Activated CD4-positive, alpha-beta T cell treated with anti-CD3 and anti-CD28 coated beads for 1 hour (primary cell): ENCODE measurements around the gene CLOCK.

Experiments used
- DNase-seq: peaks from one replicate; pipeline ENCODE4 v3.0.0-alpha.2; 2020

The CLOCK gene

GRCh38 chr4:55468724-55469123, 78.0 kb downstream of the CLOCK start:
- no peak for DNase-seq

DNA sequence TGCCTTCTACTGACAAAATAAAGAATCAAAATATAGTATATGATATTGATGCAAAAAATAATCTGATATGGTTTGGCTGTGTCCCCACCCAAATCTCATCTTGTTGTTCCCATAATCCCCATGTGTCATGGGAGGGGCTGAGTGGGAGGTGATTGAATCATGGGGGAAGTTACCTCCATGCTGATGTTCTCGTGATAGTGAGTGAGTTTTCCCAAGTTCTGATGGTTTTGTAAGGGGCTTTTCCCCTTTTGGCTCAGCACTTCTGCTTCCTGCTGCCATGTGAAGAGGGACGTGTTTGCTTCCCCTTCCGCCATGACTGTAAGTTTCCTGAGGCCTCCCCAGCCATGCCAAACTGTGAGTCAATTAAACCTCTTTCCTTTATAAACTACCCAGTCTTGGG, 80.7 kb downstream of the CLOCK start:
- no peak for DNase-seq

GRCh38 chr4:55458611-55459010, 88.1 kb downstream of the CLOCK start:
- DNase-seq, result no peak

- no peak for DNase-seq
These were observed 88.5 kb downstream of the CLOCK start for GRCh38 chr4:55458164-55458563.

GRCh38 chr4:55450566-55450965, 96.1 kb downstream of the CLOCK start:
- DNase-seq, result no peak

DNA sequence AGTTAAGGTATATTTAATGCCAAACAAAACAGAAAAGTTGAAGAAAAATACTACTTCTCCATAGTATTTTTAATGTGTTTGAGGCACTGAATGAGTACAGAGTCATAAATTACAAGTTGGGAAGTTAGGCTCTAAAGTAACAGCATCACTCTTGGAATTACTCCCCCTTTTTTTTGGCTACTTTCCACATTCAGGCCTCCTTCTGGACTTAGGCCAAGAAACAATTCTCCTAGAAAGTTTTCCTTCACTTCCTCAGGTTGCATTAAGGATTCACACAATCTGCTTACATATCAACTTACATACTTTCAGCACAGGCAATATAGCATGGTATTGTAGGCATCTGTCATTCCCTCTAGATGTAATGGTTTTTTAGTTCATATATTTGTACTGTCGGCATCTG, 98.9 kb downstream of the CLOCK start:
- no peak for DNase-seq

GRCh38 chr4:55447108-55447708, 99.5 kb downstream of the CLOCK start:
- DNase-seq, result no peak

DNA sequence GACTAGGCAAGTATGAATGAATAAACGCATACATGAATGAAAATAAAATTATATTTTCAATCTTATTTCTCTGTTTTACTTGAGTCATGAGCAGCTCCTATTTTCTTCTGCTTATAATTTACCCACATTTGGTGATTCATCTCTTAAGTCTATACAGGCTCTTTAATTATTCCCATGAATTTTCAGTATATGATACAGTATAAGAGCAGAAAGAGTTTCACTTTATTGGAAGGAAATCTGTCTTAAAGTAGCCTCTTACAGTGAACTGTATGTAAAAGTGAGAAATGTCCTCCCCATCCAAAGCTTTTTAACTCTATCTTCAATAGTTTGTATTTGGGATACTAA, 100.2 kb downstream of the CLOCK start:
- no peak for DNase-seq

DNA sequence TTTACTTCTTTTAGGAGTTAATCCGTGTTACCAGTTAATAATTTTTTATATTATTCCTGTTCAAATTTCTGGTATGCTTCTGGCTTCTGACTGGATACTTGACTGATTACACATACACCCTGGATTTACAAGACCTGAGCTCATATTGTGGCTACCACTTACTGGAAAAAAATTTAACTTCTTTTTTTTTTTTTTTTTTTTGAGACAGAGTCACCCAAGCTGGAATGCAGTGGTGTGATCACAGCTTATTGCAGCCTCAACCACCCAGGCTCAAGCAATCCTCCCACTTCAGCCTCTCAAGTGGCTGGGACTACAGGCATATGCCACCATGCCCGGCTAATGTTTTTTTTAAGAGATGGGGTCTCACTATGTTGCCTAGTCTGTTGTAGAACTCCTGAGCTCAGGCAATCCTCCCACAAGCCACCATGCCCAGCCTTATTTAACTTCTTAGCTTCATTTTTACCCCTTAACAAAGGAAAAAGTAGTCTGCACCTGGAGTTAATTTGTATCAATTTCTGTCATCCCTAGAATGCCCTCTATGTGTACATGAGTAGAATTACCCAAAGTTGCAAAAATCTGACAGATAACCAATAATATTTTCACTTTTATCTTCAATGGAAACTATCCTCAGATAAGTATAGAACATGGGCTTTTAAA, 100.7 kb downstream of the CLOCK start:
- DNase-seq, result no peak

DNA sequence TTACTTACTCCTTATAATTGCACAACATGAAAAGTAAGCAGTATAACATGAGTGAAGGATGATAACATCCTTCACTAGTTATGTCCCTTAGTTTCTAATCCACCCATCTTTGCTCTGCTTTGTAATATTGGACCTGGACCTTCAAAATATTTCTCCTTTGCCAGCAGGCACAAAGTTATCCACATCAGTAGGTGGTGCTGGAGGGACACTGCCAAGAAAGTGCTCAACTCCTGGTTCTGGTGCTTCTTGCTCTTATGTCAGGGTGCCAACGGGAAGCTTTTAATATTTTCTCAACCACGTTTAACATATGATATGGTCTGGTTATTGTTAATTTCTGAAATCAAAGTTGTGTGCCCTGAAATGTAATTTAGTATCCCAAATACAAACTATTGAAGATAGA, 101.9 kb downstream of the CLOCK start:
- DNase-seq, result no peak

GRCh38 chr4:55442541-55442940, 104.2 kb downstream of the CLOCK start:
- no peak for DNase-seq

DNA sequence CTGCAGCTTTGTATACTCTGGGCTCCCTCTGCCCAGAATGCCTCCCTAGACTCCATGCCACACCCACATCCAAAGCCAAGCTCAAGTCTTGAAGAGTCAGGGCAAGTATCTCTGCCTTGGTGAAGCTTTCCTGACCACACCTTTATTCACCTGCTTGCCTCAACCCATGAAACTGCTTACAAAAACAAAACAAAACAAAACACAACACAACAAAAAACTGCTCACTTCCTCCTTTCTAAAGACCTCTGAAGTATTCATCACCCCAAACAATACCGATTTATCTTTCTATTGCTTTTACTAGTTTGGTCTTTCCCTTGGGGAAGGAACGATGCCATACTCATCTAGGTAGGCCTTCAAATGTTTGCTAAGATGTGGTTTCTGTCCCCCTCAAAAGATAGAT, 105.9 kb downstream of the CLOCK start:
- no peak for DNase-seq

GRCh38 chr4:55439023-55439422, 107.7 kb downstream of the CLOCK start:
- DNase-seq, result no peak

DNA sequence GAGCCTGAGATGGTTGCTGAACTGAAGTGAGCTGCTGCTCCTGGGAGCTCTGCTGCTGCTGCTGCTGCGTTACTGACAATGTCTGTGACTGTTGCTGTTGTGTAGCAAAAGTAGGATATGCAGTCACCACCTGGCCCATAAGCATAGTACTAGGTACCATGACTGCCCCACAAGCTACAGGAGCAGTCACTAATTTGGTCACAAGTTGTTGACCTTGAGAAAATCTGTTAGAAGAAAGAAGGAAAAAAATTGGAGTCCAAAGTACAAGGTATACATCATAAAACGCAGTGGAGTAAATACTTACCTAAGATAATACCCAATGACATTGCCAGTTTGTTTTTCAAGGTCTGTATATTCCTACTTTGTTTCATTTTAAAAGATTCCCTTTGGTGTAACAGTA, 108.4 kb downstream of the CLOCK start:
- no peak for DNase-seq

DNA sequence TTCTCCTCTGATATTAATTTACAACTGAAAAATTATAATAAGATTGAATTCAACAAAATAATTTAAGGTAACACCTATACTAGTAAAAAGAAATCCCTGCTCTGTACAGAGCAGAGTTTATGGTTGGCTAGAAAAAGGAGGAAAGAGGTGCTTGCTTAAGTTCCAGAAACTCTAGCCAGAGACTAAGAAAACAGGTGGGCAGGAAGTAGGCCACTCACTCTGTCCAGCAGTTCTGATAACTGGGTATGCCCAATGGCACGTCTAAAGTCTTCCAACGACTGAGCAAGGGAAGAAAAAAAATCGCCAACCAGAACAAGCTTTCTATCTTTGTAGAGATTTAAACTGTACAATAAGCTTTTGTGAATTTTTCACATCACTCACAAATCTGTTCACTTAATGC, 108.9 kb downstream of the CLOCK start:
- DNase-seq, result no peak

DNA sequence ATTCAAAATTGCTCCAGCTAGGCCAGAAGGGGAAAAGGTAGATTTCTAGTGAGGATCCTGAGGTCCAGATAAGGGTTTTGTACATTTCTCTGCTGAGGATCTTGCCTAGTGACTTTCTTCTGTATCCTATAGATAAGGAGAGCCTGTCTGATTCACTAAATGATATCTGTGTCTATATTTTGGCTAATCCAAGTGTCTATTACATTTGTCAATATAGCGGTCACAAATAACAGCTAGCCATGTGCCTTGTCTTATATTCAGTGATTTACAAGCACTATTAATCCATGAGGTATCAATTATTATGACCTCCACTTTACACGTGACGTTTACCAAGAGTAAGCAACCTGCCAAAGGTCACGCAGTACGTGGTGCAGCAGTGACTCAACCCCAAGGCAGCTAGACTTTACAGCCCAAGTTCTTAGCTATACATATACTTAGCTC, 109.3 kb downstream of the CLOCK start:
- no peak for DNase-seq

DNA sequence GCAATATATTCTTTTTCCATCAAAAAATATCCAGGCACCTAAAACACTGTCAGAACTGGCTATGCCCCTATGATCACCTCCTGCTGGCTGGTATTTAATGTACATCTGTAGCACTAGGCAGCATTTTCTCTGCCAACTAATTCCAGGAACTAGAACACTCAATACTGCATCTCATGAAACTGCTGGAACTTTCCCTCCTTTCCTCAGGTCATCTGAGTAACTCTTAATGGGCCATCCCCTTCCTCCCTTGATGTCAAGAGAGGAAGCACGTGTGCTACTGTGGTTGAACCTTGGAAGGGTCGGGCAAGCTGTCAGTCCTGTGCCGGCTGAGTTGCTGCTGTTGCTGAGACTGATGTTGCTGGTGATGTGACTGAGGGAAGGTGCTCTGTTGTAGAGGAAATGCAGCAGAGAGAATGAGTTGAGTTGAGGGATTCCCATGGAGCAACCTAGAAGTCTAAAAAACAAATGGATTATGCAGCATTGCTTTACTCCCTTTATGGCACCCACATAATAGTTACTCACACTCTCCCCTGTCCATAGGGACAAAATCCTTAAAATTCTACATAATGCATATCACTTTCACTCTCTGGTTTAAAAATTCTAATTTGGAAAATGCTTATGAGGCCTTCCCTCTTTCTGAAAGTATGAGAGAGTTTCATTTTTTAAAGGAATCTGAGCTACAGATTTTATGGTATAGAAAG, 111.4 kb downstream of the CLOCK start:
- DNase-seq, result no peak

- no peak for DNase-seq
These were observed 114.9 kb downstream of the CLOCK start for GRCh38 chr4:55431710-55432336.

DNA sequence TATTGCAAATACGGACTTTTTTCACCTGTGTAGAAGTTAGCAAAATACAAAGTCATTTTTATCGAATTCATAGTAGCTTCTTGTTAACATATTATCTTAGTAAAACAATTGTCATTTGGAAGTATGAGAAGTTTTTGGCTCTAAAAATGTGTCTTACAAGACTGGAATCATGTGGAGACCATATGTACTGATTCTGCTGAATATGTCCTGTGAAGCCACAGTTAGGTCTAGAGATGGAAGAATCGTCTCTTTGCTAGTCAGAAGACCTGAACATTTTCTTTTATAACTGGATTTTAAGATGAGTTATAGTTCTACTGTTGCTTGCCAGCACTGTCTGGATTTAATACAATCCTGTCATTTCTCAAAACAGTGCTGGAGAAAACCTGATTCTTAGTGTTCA, 121.9 kb downstream of the CLOCK start:
- DNase-seq, result no peak

DNA sequence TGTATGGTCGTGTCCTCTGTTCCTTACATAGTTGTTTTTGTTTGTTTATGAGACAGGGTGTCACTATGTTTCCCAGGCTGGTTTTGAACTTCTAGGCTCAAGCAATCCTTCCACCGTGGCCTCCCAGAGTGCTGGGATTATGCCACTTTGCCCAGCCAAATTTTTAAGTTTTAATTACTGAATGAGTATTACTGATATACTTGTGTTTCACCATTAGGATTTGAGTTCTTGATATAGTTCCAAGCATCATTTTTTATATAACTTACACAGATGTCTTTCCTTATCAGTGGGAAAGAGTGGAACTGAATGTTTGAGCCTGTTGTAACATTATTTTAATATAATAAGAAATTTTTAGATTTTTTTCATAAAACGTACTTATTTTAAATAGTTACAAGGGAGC, 130.5 kb downstream of the CLOCK start:
- DNase-seq, result no peak

DNA sequence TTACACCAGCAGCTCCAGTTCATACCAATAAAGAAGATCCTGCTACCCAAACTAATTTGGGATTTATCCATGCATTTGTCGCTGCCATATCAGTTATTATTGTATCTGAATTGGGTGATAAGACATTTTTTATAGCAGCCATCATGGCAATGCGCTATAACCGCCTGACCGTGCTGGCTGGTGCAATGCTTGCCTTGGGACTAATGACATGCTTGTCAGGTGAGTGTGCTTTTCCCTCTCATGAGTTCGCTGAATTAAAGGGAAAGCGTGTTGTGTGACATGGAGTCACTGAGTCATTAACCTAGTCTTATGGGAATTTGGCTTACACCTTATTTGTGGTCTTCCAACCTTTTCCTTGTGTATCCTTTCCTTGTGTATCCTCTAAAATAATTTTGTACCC, 135.1 kb downstream of the CLOCK start:
- no peak for DNase-seq

DNA sequence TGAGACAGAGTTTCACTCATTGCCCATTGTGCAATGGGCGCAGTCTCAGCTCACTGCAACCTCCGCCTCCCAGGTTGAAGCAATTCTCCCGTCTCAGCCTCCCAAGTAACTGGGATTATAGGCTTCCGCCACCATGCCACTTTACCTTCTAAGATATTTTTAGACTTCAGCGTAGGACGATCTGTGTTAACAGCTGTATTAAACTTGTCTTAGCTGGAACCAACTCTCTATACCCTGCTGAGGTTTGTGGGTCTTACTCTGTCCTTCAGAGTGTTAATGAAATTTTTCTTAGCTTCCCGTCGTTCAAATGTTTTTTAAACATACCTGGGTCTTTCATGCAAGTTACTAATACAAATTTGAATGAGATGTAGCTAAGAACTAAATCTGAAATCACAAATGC, 136.3 kb downstream of the CLOCK start:
- no peak for DNase-seq

- DNase-seq, result no peak
These were observed 137.1 kb downstream of the CLOCK start for GRCh38 chr4:55409468-55410171.

DNA sequence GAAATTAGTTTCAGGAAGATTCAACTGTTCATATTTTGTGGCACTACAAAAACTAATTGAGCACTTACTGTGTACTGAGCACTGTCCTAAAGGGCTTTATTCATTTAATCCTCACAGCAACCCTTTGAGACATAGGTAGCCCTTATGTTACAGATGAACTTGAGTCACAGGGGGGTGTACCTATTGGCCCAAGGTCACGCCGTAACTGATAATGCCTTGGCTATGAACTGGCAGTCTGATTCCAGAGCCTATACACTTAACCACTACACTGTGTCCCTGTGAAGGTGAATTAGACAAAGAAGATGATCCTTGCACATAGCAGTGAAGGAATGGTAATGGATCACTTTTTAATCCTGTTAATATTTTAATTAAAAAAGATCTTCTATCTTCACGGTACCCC, 138.9 kb downstream of the CLOCK start:
- DNase-seq, result no peak
